H1 (cell line): ENCODE results near the gene UBXN4. TPM values are rescaled to one million over a fixed set of nuclear protein-coding genes. Genes with fewer than 3 reads are reported as not detected.

ENCODE experiments used
- CREB1 ChIP-seq: IDR thresholded peaks from 2 replicates; pipeline ENCODE4 v1.6.1; 2012; ENCODE audit warnings: inconsistent platforms
- KDM4A ChIP-seq: IDR thresholded peaks from one replicate; pipeline ENCODE4 v1.7.1; 2012; ENCODE audit warnings: low read depth, mild to moderate bottlenecking, moderate library complexity, low read length, inconsistent platforms; ENCODE audit not compliant: severe bottlenecking
- SAP30 ChIP-seq: fragments of 300-600 bp; sonication (generic); IDR thresholded peaks from 2 replicates; pipeline ENCODE4 v1.7.1; 2012; ENCODE audit warnings: low read length, moderate library complexity, mild to moderate bottlenecking, inconsistent platforms; ENCODE audit not compliant: insufficient read depth, insufficient replicate concordance
- polyA plus RNA-seq, 7 experiments: library from polyadenylated mRNA; depleted of rRNA in 3 of 7; stranded (reverse) in 5 of 7; unstranded in 2 of 7; fragments of >200 nt in 5 of 7; fragments of 200-250 nt in 2 of 7; gene quantifications; 1 replicate in 5 of 7; 2 replicates in 1 of 7; 4 replicates in 1 of 7; pipeline versions ENCODE4 v1.2.1 to v1.2.3, GENCODE V29; 2011 to 2013; ENCODE audit warnings: missing spikeins in 2 of 7, mixed read lengths in 2 of 7
- total RNA-seq: library from RNA; stranded (reverse); fragmentation: NEBNext Ultra II Directional; extraction: Animal tissue kit (Norgen Biotek cat#: 25700); gene quantifications from 2 replicates; pipeline ENCODE4 v1.2.1, GENCODE V29; 2021

UBXN4 gene
- total and polyA plus RNA-seq, 2 of the 8 experiments (the other 6 are each of a cell fraction or from before 2014, with no cell fraction given) = 20.1 to 64.2 TPM

GRCh38 chr2:135773319-135773718, 31.7 kb downstream of the UBXN4 start (continued):
- TF ChIP-seq CREB1 (no peak), KDM4A (no peak), SAP30 (no peak)
